OCI-LY3 (cell line): ENCODE data around the gene SPATA16.
"Not testable (repeated sequence)": the region's sequence is repeated elsewhere in the genome, so short reads cannot be mapped to it uniquely, and the experiment has no call there.

Experiments used
- H2AFZ ChIP-seq: fragments of 200-600, 300-600 bp; shearing (Covaris generic); 2 replicates; pipeline ENCODE4 v1.6.0; 2014; ENCODE audit warnings: antibody characterized with exemption, low read depth, low read length
- H3K27ac ChIP-seq: fragments of 200-600, 300-600 bp; sonication (generic); 2 replicates; pipeline ENCODE4 v1.5.1; 2014; ENCODE audit warnings: mild to moderate bottlenecking, low read length, moderate library complexity, mixed read lengths
- H3K27me3 ChIP-seq: fragments of 200-600, 300-600 bp; sonication (generic); 2 replicates; pipeline ENCODE4 v1.6.1; 2014; ENCODE audit warnings: low read depth, low read length, mixed read lengths
- H3K36me3 ChIP-seq: fragments of 200-600, 300-600 bp; sonication (generic); replicated peaks from 2 replicates; pipeline ENCODE3; 2014; ENCODE audit warnings: low read depth, low read length, mixed read lengths
- H3K4me1 ChIP-seq: fragments of 300-600, 200-600 bp; sonication (generic); 2 replicates; pipeline ENCODE4 v1.6.1; 2014; ENCODE audit warnings: low read length, mixed read lengths
- H3K4me2 ChIP-seq: fragments of 200-600, 300-600 bp; sonication (generic); 2 replicates; pipeline ENCODE4 v1.6.1; 2014; ENCODE audit warnings: low read length, mixed read lengths
- H3K4me3 ChIP-seq: fragments of 300-600, 200-600 bp; sonication (generic); 2 replicates; pipeline ENCODE4 v1.5.1; 2014; ENCODE audit warnings: antibody characterized with exemption, mild to moderate bottlenecking, low read length, moderate library complexity
- H3K79me2 ChIP-seq: fragments of 300-600, 200-600 bp; shearing (Covaris generic); 2 replicates; pipeline ENCODE4 v1.6.1; 2014; ENCODE audit warnings: mild to moderate bottlenecking, low read length, mixed read lengths
- H3K9ac ChIP-seq: fragments of 300-600, 200-600 bp; shearing (Covaris generic); 2 replicates; pipeline ENCODE4 v1.6.0; 2014; ENCODE audit warnings: mild to moderate bottlenecking, low read length, moderate library complexity
- H3K9me3 ChIP-seq: fragments of 200-600, 300-600 bp; shearing (Covaris generic); 2 replicates; pipeline ENCODE4 v1.6.1; 2014; ENCODE audit warnings: low read length, mixed read lengths; ENCODE audit not compliant: insufficient read depth
- H4K20me1 ChIP-seq: fragments of 200-600, 300-600 bp; sonication (generic); 2 replicates; pipeline ENCODE4 v1.6.1; 2016; ENCODE audit warnings: low read length, mixed read lengths; ENCODE audit not compliant: insufficient read depth
- EZH2phosphoT487 ChIP-seq: fragments of 200-600 bp; shearing (Covaris generic); IDR thresholded peaks from 2 replicates; pipeline ENCODE4 v1.6.1; 2018; ENCODE audit warnings: antibody characterized with exemption, mixed run types, low read depth
- TF ChIP-seq, protein P1 (sequence below): fragments of 200-600, 300-600 bp; sonication (generic); IDR thresholded peaks from 2 replicates; pipeline ENCODE4 v1.5.1; 2014; ENCODE audit warnings: antibody characterized with exemption, low read length, low read depth

Gene SPATA16

GRCh38 chr3:172972067-172972466, 169.0 kb downstream of the SPATA16 start:
- Histone ChIP-seq H3K36me3 (no peaks in the 10 kb centered on the region), H3K4me3 (no peak overlapping the region), H3K79me2 (no peaks in the 10 kb centered on the region), H3K27me3 (no peaks in the 10 kb centered on the region), H2AFZ (no peak overlapping the region), H3K4me2 (no peak overlapping the region), H3K27ac (no peak overlapping the region), H4K20me1 (no peaks in the 10 kb centered on the region), H3K4me1 (no peaks in the 10 kb centered on the region), H3K9ac (no peak overlapping the region), H3K9me3 (no peaks in the 10 kb centered on the region)
- no peak for TF ChIP-seq EZH2phosphoT487
- TF ChIP-seq, protein P1, sequence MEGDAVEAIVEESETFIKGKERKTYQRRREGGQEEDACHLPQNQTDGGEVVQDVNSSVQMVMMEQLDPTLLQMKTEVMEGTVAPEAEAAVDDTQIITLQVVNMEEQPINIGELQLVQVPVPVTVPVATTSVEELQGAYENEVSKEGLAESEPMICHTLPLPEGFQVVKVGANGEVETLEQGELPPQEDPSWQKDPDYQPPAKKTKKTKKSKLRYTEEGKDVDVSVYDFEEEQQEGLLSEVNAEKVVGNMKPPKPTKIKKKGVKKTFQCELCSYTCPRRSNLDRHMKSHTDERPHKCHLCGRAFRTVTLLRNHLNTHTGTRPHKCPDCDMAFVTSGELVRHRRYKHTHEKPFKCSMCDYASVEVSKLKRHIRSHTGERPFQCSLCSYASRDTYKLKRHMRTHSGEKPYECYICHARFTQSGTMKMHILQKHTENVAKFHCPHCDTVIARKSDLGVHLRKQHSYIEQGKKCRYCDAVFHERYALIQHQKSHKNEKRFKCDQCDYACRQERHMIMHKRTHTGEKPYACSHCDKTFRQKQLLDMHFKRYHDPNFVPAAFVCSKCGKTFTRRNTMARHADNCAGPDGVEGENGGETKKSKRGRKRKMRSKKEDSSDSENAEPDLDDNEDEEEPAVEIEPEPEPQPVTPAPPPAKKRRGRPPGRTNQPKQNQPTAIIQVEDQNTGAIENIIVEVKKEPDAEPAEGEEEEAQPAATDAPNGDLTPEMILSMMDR = no peak

- Histone ChIP-seq H3K79me2 (no peaks in the 10 kb centered on the region), H3K9ac (no peak overlapping the region), H2AFZ (no peak overlapping the region), H3K9me3 (no peaks in the 10 kb centered on the region), H4K20me1 (no peaks in the 10 kb centered on the region), H3K4me2 (no peak overlapping the region), H3K4me1 (no peaks in the 10 kb centered on the region), H3K27ac (no peak overlapping the region), H3K27me3 (no peaks in the 10 kb centered on the region), H3K4me3 (no peak overlapping the region), H3K36me3 (no peaks in the 10 kb centered on the region)
- TF ChIP-seq, protein P1 = no peak
- no peak for TF ChIP-seq EZH2phosphoT487
These were observed 172.4 kb downstream of the SPATA16 start for GRCh38 chr3:172968646-172969045.

- Histone ChIP-seq H4K20me1 (no peaks in the 10 kb centered on the region), H3K36me3 (no peaks in the 10 kb centered on the region), H3K4me1 (no peaks in the 10 kb centered on the region), H3K4me3 (no peak overlapping the region), H3K27ac (no peak overlapping the region), H3K27me3 (no peaks in the 10 kb centered on the region), H3K4me2 (no peak overlapping the region), H3K9ac (no peak overlapping the region), H3K79me2 (no peaks in the 10 kb centered on the region), H3K9me3 (no peaks in the 10 kb centered on the region), H2AFZ (no peak overlapping the region)
- no peak for TF ChIP-seq EZH2phosphoT487
- TF ChIP-seq, protein P1 = no peak
These were observed 175.8 kb downstream of the SPATA16 start for GRCh38 chr3:172965256-172965655.

DNA sequence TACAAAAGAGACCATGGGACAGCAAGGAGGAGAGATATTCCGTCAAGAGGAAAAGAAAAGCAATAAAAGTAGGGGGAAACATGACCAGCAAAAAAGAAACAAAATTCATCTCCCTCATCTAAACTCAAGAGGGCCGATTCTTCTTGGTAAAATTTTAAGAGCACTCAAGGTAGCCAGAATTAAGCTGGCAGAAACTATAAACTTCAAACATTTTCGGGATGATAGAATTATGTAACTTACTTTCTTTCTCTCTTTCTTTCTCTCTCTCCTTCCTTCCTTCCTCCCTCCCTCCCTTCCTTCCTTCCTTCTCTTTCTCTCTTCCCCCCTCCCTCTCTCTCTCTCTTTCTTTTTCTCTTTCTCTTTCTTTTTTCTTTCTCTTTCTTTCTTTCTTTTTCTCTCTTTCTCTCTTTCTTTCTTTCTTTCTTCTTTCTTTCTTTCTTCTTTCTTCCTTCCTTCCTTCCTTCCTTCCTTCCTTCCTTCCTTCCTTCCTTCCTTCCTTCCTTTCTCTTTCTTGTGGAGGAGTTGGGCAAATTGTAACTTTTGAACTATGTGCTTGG, 180.3 kb downstream of the SPATA16 start:
- not testable (repeated sequence) for H3K27me3 ChIP-seq, H3K9me3 ChIP-seq

GRCh38 chr3:172958565-172958964, 182.5 kb downstream of the SPATA16 start:
- Histone ChIP-seq H3K4me2 (no peak overlapping the region), H3K4me1 (no peaks in the 10 kb centered on the region), H2AFZ (no peak overlapping the region), H4K20me1 (no peaks in the 10 kb centered on the region), H3K36me3 (no peaks in the 10 kb centered on the region), H3K4me3 (no peak overlapping the region), H3K9me3 (no peaks in the 10 kb centered on the region), H3K79me2 (no peaks in the 10 kb centered on the region), H3K9ac (no peak overlapping the region), H3K27me3 (no peaks in the 10 kb centered on the region), H3K27ac (no peak overlapping the region)
- TF ChIP-seq, protein P1 = no peak
- no peak for TF ChIP-seq EZH2phosphoT487

More for the DNA sequence above, 180.3 kb downstream of the SPATA16 start:
- H3K79me2 ChIP-seq, H3K4me3 ChIP-seq, H3K36me3 ChIP-seq, H2AFZ ChIP-seq, H3K4me2 ChIP-seq, H3K9ac ChIP-seq, H4K20me1 ChIP-seq, H3K27ac ChIP-seq, H3K4me1 ChIP-seq: not testable (repeated sequence)
